Neuronal stem cell (in vitro differentiated cells): ENCODE measurements around the gene KRTAP9-2.
"Not testable (repeated sequence)": the region's sequence is repeated elsewhere in the genome, so short reads cannot be mapped to it uniquely, and the experiment has no call there.

Source experiments
- DNase-seq: peaks from one replicate; pipeline ENCODE4 v3.0.0-alpha.2; 2013; ENCODE audit warnings: low spot score
- H2AFZ ChIP-seq: one replicate; pipeline ENCODE4 v1.6.1; 2013; ENCODE audit warnings: mild to moderate bottlenecking, low read length, inconsistent platforms
- H2AK5ac ChIP-seq: 2 replicates; pipeline ENCODE4 v1.6.1; 2013; ENCODE audit warnings: low read depth, mild to moderate bottlenecking, inconsistent platforms, low read length, moderate library complexity, mixed read lengths
- H2BK120ac ChIP-seq: 2 replicates; pipeline ENCODE4 v1.6.1; 2013; ENCODE audit warnings: low read depth, mild to moderate bottlenecking, inconsistent platforms, low read length, moderate library complexity, mixed read lengths
- H2BK12ac ChIP-seq: one replicate; pipeline ENCODE4 v1.6.1; 2013; ENCODE audit warnings: low read length, inconsistent platforms
- H2BK15ac ChIP-seq: 2 replicates; pipeline ENCODE4 v1.6.1; 2013; ENCODE audit warnings: mild to moderate bottlenecking, low read length, inconsistent platforms, mixed read lengths
- H2BK5ac ChIP-seq: one replicate; pipeline ENCODE4 v1.6.1; 2013; ENCODE audit warnings: inconsistent platforms, mild to moderate bottlenecking, low read length, moderate library complexity
- H3K14ac ChIP-seq: one replicate; pipeline ENCODE4 v1.6.1; 2013; ENCODE audit warnings: low read length, inconsistent platforms
- H3K18ac ChIP-seq: 2 replicates; pipeline ENCODE4 v1.6.1; 2013; ENCODE audit warnings: low read length, inconsistent platforms
- H3K23ac ChIP-seq: 2 replicates; pipeline ENCODE4 v1.6.1; 2013; ENCODE audit warnings: low read depth, mild to moderate bottlenecking, mixed read lengths, low read length, inconsistent platforms; ENCODE audit not compliant: poor library complexity
- H3K27ac ChIP-seq: replicated peaks from 3 replicates; pipeline ENCODE4 v1.5.1; 2013; ENCODE audit warnings: low read length, inconsistent platforms
- H3K27me3 ChIP-seq, 3 experiments: 2 replicates each; pipeline ENCODE4 v1.6.1; 2013; ENCODE audit warnings: low read length in 3 of 3, mild to moderate bottlenecking in 2 of 3, inconsistent platforms in 1 of 3, low read depth in 1 of 3, mixed read lengths in 1 of 3, moderate library complexity in 1 of 3; ENCODE audit not compliant: control insufficient read depth in 3 of 3, insufficient read depth in 3 of 3
- H3K36me3 ChIP-seq, 2 donors: replicated peaks in 1 of 2; 2 replicates each; pipeline ENCODE4 v1.6.1; 2013; ENCODE audit warnings: low read length in 2 of 2; ENCODE audit not compliant: control insufficient read depth in 2 of 2, insufficient read depth in 2 of 2
- H3K4ac ChIP-seq: 2 replicates; pipeline ENCODE4 v1.6.1; 2013; ENCODE audit warnings: inconsistent platforms, mild to moderate bottlenecking, low read length, moderate library complexity
- H3K4me1 ChIP-seq, 2 donors: 1 replicate in 1 of 2; 2 replicates in 1 of 2; pipeline ENCODE4 v1.6.1; 2013; ENCODE audit warnings: low read length in 2 of 2, low read depth in 1 of 2; ENCODE audit not compliant: control insufficient read depth in 2 of 2, insufficient read depth in 1 of 2
- H3K4me2 ChIP-seq: one replicate; pipeline ENCODE4 v1.6.1; 2013; ENCODE audit warnings: mild to moderate bottlenecking, low read length, inconsistent platforms; ENCODE audit not compliant: insufficient read depth, poor library complexity, severe bottlenecking
- H3K4me3 ChIP-seq, 2 donors: 2 replicates each; pipeline ENCODE4 v1.5.1; 2013; ENCODE audit warnings: low read length in 2 of 2, mild to moderate bottlenecking in 2 of 2, inconsistent platforms in 1 of 2, moderate library complexity in 1 of 2
- H3K79me1 ChIP-seq: one replicate; pipeline ENCODE4 v1.6.1; 2013; ENCODE audit warnings: low read depth, mild to moderate bottlenecking, inconsistent platforms, low read length, moderate library complexity
- H3K9ac ChIP-seq: one replicate; pipeline ENCODE4 v1.6.1; 2013; ENCODE audit warnings: mild to moderate bottlenecking, low read depth, low read length, inconsistent platforms; ENCODE audit not compliant: poor library complexity
- H3K9me3 ChIP-seq, 2 donors: replicated peaks in 1 of 2; 2 replicates each; pipeline versions ENCODE3 to v1.6.1; 2013; ENCODE audit warnings: low read length in 2 of 2, mild to moderate bottlenecking in 2 of 2, inconsistent platforms in 1 of 2, low read depth in 1 of 2, mixed read lengths in 1 of 2, moderate library complexity in 1 of 2; ENCODE audit not compliant: control insufficient read depth in 2 of 2, insufficient read depth in 1 of 2
- H4K8ac ChIP-seq: one replicate; pipeline ENCODE4 v1.6.1; 2013; ENCODE audit warnings: low read depth, mild to moderate bottlenecking, inconsistent platforms, low read length, moderate library complexity
- H4K91ac ChIP-seq: one replicate; pipeline ENCODE4 v1.6.1; 2013; ENCODE audit warnings: low read length, low read depth, mild to moderate bottlenecking, inconsistent platforms; ENCODE audit not compliant: poor library complexity
- WGBS, 2 donors: extraction: QIAGEN DNeasy Blood & Tissue Kit; methylation state at CpG; one replicate each; pipeline ENCODE4 v1.1.7; 2013; ENCODE audit warnings: missing lambda C conversion rate in 2 of 2, mixed read lengths in 1 of 2; ENCODE audit not compliant: insufficient read length in 2 of 2, insufficient replicate concordance in 1 of 2; ENCODE audit errors: extremely low coverage in 2 of 2; 5-methylcytosine and 5-hydroxymethylcytosine counted together

Gene KRTAP9-2

DNA sequence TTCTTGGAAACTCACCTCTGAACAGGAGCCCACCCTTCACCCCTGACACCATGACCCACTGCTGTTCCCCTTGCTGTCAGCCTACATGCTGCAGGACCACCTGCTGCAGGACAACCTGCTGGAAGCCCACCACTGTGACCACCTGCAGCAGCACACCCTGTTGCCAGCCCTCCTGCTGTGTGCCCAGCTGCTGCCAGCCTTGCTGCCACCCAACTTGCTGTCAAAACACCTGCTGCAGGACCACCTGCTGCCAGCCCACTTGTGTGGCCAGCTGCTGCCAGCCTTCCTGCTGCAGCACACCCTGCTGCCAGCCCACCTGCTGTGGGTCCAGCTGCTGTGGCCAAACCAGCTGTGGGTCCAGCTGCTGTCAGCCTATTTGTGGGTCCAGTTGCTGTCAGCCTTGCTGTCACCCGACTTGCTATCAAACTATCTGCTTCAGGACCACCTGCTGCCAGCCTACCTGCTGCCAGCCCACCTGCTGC, 36.6 kb upstream of the KRTAP9-2 start, which contains the start of gene KRTAP9-1:
Gene KRTAP9-1 (plus strand): TSS at position 51 of the 482 bp plus-strand sequence. CDS start 0 bp downstream, at position 51.
- H2BK12ac ChIP-seq, H2BK120ac ChIP-seq, H3K36me3 ChIP-seq, H3K4ac ChIP-seq, H3K4me2 ChIP-seq, H3K79me1 ChIP-seq, H2BK5ac ChIP-seq, H4K8ac ChIP-seq, H3K4me1 ChIP-seq, H2AFZ ChIP-seq, H3K9me3 ChIP-seq, H3K27me3 ChIP-seq, H3K27ac ChIP-seq, DNase-seq, H4K91ac ChIP-seq: not testable (repeated sequence)
- peak within 1 kb of the TSS in 1 of 2 donors; percentile 64 for H3K4me3 ChIP-seq
- no CpG with 5 or more reads among the region's 1 CpG for WGBS, 2 donors
- H2AK5ac ChIP-seq = peak within 1 kb of the TSS; percentile 71
- peak within 1 kb of the TSS; percentile 51 for H2BK15ac ChIP-seq
- H3K9ac ChIP-seq = peak within 1 kb of the TSS; percentile 2
- H3K14ac ChIP-seq = peak within 1 kb of the TSS; percentile 82
- H3K23ac ChIP-seq = peak within 1 kb of the TSS; percentile 69
- H3K18ac ChIP-seq = peak within 1 kb of the TSS; percentile 61

DNA sequence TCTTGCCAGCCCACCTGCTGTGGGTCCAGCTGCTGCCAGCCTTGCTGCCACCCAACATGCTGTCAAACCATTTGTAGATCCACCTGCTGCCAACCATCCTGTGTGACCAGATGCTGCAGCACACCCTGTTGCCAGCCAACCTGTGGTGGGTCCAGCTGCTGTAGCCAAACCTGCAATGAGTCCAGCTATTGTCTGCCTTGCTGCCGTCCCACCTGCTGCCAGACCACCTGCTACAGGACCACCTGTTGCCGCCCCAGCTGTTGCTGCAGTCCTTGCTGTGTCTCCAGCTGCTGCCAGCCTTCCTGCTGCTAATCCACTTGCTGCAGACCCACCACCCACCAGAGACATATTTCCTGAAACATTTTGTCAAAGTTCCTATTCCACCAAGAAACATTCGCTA, 36.1 kb upstream of the KRTAP9-2 start:
- Histone ChIP-seq H3K4ac (no peak overlapping the region), H3K4me3 (peak overlapping the region in 1 of 2 donors; percentile 64), H3K14ac (peak overlapping the region; percentile 82), H3K4me1 (peaks cover 0 to 2% of the 10 kb centered on the region in 2 donors), H4K8ac (no peak overlapping the region), H2BK5ac (no peak overlapping the region), H2AFZ (no peak overlapping the region), H2BK12ac (no peak overlapping the region), H3K27ac (no peak overlapping the region), H3K36me3 (no peaks in the 10 kb centered on the region), H2BK120ac (no peak overlapping the region), H2BK15ac (peak overlapping the region; percentile 51), H3K9me3 (no peaks in the 10 kb centered on the region), H3K4me2 (no peak overlapping the region), H2AK5ac (peak overlapping the region; percentile 71), H3K18ac (peak overlapping the region; percentile 61), H4K91ac (no peak overlapping the region), H3K23ac (peak overlapping the region; percentile 69), H3K79me1 (no peaks in the 10 kb centered on the region), H3K9ac (peak overlapping the region; percentile 2), H3K27me3 (no peaks in the 10 kb centered on the region)
- no CpG with 5 or more reads among the region's 3 CpGs for WGBS, 2 donors
- DNase-seq = no peak

DNA sequence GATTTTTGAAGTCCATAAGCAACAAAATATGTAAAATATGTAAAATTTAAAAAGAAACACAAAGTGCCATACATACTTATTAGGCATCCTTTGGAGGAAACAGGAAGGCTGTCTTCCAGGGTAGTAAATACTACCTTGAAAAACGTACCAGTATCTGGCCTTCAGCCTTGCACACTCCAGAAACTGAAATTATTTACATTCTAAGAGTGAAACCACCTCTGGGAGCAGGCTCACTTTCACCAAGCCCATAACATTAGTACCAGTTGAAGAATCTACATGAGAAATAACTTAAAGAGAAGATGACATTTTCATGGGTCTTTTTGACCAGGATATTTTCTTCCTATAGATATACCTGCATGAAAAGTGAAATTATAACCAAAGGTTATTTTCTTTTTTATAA, 30.4 kb upstream of the KRTAP9-2 start:
- Histone ChIP-seq H3K79me1 (no peaks in the 10 kb centered on the region), H3K4me1 (no peaks in the 10 kb centered on the region), H3K27me3 (no peaks in the 10 kb centered on the region), H4K91ac (no peak overlapping the region), H3K36me3 (no peaks in the 10 kb centered on the region), H3K23ac (no peak overlapping the region), H3K27ac (no peak overlapping the region), H3K18ac (no peak overlapping the region), H2BK5ac (no peak overlapping the region), H3K14ac (no peak overlapping the region), H2AK5ac (no peak overlapping the region), H3K9me3 (no peaks in the 10 kb centered on the region), H2BK120ac (no peak overlapping the region), H2BK12ac (no peak overlapping the region), H4K8ac (no peak overlapping the region), H2BK15ac (no peak overlapping the region), H3K9ac (no peak overlapping the region), H3K4ac (no peak overlapping the region), H3K4me3 (no peak overlapping the region), H3K4me2 (no peak overlapping the region), H2AFZ (no peak overlapping the region)
- DNase-seq = no peak
- no CpG with 5 or more reads among the region's 1 CpG for WGBS, 2 donors

DNA sequence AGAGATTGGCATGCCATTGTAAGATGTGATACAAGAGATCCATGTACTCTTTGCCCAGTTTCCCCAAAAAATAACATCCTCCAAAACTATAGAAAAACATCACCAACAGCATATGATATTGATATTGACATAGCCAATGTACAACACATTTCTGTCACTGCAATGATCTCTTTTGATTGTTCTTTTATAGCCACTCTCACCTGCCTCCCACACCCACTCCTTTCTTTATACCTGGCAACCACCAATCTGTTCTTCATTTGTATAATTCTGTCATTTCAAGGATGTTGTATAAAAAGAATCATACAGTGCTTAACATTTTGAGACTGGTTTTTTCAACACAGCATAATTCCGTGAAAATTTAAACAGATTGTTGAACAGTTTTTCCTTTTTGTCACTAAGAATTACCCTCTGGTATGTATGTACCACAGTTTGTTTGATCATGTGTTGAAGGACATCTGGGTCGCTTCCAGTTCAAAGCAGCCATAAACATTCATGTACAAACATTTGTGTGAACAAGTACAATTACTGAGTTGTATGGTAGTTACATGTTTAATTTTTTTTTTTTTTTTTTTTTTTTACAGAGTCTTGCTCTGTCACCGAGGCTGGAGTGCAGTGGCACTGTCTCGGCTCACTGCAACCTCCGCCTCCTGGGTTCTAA, 26.9 kb upstream of the KRTAP9-2 start:
- Histone ChIP-seq H3K9me3 (no peaks in the 10 kb centered on the region), H2BK5ac (no peak overlapping the region), H3K27me3 (no peaks in the 10 kb centered on the region), H3K27ac (no peak overlapping the region), H2BK120ac (no peak overlapping the region), H3K79me1 (no peaks in the 10 kb centered on the region), H3K18ac (no peak overlapping the region), H3K4me1 (no peaks in the 10 kb centered on the region), H2BK12ac (no peak overlapping the region), H3K4ac (no peak overlapping the region), H3K23ac (no peak overlapping the region), H2AK5ac (no peak overlapping the region), H4K8ac (no peak overlapping the region), H3K4me3 (no peak overlapping the region), H3K14ac (no peak overlapping the region), H3K4me2 (no peak overlapping the region), H3K36me3 (no peaks in the 10 kb centered on the region), H3K9ac (no peak overlapping the region), H2AFZ (no peak overlapping the region), H4K91ac (no peak overlapping the region), H2BK15ac (no peak overlapping the region)
- no peak for DNase-seq
- no CpG with 5 or more reads among the region's 5 CpGs for WGBS, 2 donors
